ENCODE data around the gene IL36A. TPM values are rescaled to one million over a fixed set of nuclear protein-coding genes. Genes with fewer than 3 reads are reported as not detected.

The IL36A gene
- total RNA-seq, 6 donors from 2014 or later = not detected

DNA sequence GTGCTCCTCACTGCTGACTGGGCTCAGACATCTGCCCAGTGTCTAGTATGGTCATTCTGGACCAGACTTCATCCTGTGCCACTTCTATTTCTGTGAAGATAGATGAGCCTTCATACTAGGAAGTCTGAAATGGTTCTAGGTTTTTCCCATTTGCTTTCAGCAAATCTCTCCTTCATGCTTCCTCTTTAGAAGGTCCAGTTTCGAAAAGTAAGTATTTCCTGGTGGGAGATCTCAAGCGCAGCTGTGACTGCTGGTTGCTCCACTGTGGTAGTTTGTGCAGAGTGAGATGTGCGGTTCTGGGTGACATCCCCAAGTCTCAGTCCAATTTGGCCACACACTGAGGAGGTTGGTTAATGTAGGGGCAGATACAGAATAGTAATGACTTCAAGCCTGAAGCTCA lies 33.0 kb downstream of the IL36A start:
- DNase-seq (no peak), ATAC-seq (ENCODE audit: low FRiP score in 2 of 2) (no peak)
- Histone ChIP-seq H3K36me3 (no peaks in the 10 kb centered on the region), H3K4me3 (no peak overlapping the region), H3K9me3 (no peaks in the 10 kb centered on the region), H3K27me3 (no peaks in the 10 kb centered on the region), H3K4me1 (peaks cover 0 to 3% (median 0%) of the 10 kb centered on the region in 4 donors), H3K27ac (no peak overlapping the region)
- TF ChIP-seq POLR2A (IDR thresholded peaks at IDR 0.05) (no peak), EP300 (IDR thresholded peaks at IDR 0.05) (no peak), POLR2AphosphoS5 (IDR thresholded peaks at IDR 0.05) (no peak)
- TF ChIP-seq, protein P1, sequence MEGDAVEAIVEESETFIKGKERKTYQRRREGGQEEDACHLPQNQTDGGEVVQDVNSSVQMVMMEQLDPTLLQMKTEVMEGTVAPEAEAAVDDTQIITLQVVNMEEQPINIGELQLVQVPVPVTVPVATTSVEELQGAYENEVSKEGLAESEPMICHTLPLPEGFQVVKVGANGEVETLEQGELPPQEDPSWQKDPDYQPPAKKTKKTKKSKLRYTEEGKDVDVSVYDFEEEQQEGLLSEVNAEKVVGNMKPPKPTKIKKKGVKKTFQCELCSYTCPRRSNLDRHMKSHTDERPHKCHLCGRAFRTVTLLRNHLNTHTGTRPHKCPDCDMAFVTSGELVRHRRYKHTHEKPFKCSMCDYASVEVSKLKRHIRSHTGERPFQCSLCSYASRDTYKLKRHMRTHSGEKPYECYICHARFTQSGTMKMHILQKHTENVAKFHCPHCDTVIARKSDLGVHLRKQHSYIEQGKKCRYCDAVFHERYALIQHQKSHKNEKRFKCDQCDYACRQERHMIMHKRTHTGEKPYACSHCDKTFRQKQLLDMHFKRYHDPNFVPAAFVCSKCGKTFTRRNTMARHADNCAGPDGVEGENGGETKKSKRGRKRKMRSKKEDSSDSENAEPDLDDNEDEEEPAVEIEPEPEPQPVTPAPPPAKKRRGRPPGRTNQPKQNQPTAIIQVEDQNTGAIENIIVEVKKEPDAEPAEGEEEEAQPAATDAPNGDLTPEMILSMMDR (IDR thresholded peaks at IDR 0.05) = no peak
- 89 to 94% methylated on average over 3 of the region's 3 CpGs for WGBS, 2 donors

GRCh38 chr2:113039158-113039557 lies 33.9 kb downstream of the IL36A start:
- ATAC-seq (ENCODE audit: low FRiP score in 2 of 2) = no peak
- TF ChIP-seq POLR2AphosphoS5 (IDR thresholded peaks at IDR 0.05) = no peak
- TF ChIP-seq POLR2A (IDR thresholded peaks at IDR 0.05) = no peak
- TF ChIP-seq EP300 (IDR thresholded peaks at IDR 0.05) = no peak
- TF ChIP-seq, protein P1 (IDR thresholded peaks at IDR 0.05) = no peak
- Histone ChIP-seq H3K27ac (no peak overlapping the region), H3K4me1 (peaks cover 0 to 3% (median 0%) of the 10 kb centered on the region in 4 donors), H3K4me3 (no peak overlapping the region), H3K27me3 (no peaks in the 10 kb centered on the region), H3K9me3 (no peaks in the 10 kb centered on the region), H3K36me3 (no peaks in the 10 kb centered on the region)
- WGBS, 2 donors = 62 to 79% methylated on average over 2 of the region's 2 CpGs
- DNase-seq = no peak

GRCh38 chr2:113039719-113040118 lies 34.5 kb downstream of the IL36A start:
- TF ChIP-seq POLR2A (IDR thresholded peaks at IDR 0.05) (no peak), EP300 (IDR thresholded peaks at IDR 0.05) (no peak), POLR2AphosphoS5 (IDR thresholded peaks at IDR 0.05) (no peak)
- TF ChIP-seq, protein P1 (IDR thresholded peaks at IDR 0.05) = no peak
- ATAC-seq (ENCODE audit: low FRiP score in 2 of 2) (no peak), DNase-seq (no peak)
- peaks cover 0 to 3% (median 0%) of the 10 kb centered on the region in 4 donors for H3K4me1 ChIP-seq
- WGBS, 2 donors = 51 to 53% methylated on average over 5 of the region's 5 CpGs
- no peak overlapping the region for H3K4me3 ChIP-seq
- no peaks in the 10 kb centered on the region for H3K27me3 ChIP-seq
- no peak overlapping the region for H3K27ac ChIP-seq
- no peaks in the 10 kb centered on the region for H3K9me3 ChIP-seq
- H3K36me3 ChIP-seq = no peaks in the 10 kb centered on the region

DNA sequence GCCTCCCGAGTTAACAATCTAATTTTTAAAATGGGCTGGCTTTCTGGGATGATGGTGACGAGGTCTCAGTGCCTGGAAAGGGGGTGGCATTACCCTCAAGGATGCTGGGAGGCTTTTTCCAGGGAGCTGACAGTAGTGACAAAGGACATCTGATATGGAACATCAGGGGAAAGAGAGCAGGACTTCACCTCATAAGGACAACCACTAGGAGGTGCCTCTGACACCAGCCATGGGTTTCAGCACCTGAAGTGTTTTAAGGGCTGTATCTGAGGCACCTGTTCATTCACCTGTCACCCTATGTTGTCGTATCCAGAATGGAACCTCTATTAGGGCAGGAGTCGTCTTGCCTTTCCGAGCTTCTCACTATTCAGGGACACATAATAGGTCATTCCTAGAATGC lies 36.6 kb downstream of the IL36A start:
- WGBS, 2 donors = 71 to 75% methylated on average over 5 of the region's 5 CpGs
- no peak for DNase-seq
- peaks cover 0 to 3% (median 0%) of the 10 kb centered on the region in 4 donors for H3K4me1 ChIP-seq
- no peaks in the 10 kb centered on the region for H3K27me3 ChIP-seq
- H3K36me3 ChIP-seq = no peaks in the 10 kb centered on the region
- TF ChIP-seq, protein P1 (IDR thresholded peaks at IDR 0.05) = peak in 1 of 6 experiments; percentile 10
- TF ChIP-seq POLR2AphosphoS5 (IDR thresholded peaks at IDR 0.05) = no peak
- H3K9me3 ChIP-seq = no peaks in the 10 kb centered on the region
- no peak overlapping the region for H3K27ac ChIP-seq
- no peak for ATAC-seq (ENCODE audit: low FRiP score in 2 of 2)
- H3K4me3 ChIP-seq = no peak overlapping the region

- ATAC-seq (ENCODE audit: low FRiP score in 2 of 2) (no peak), DNase-seq (no peak)
- no peak overlapping the region for H3K27ac ChIP-seq
- no peak overlapping the region for H3K4me3 ChIP-seq
- 89 to 90% methylated on average over 5 of the region's 5 CpGs for WGBS, 2 donors
- H3K36me3 ChIP-seq = no peaks in the 10 kb centered on the region
- TF ChIP-seq POLR2A (IDR thresholded peaks at IDR 0.05) (no peak), POLR2AphosphoS5 (IDR thresholded peaks at IDR 0.05) (no peak), EP300 (IDR thresholded peaks at IDR 0.05) (no peak)
- TF ChIP-seq, protein P1 (IDR thresholded peaks at IDR 0.05) = no peak
- peaks cover 0 to 3% (median 0%) of the 10 kb centered on the region in 4 donors for H3K9me3 ChIP-seq
- no peaks in the 10 kb centered on the region for H3K4me1 ChIP-seq
- H3K27me3 ChIP-seq = no peaks in the 10 kb centered on the region
Measured at GRCh38 chr2:113046465-113046864, 41.2 kb downstream of the IL36A start.

All from upper lobe of left lung (tissue), 6 donors.